Peyer's patch (tissue), 4 donors: ENCODE measurements around the gene OR4D6.

ENCODE experiments used
- CTCF ChIP-seq, 6 experiments: fragments of 450-650 bp in 4 of 6; fragments of 200-600 bp in 2 of 6; sonication (generic) in 1 of 6; IDR thresholded peaks; one replicate each; pipeline ENCODE4 v1.5.1; 2017 to 2019; ENCODE audit warnings: antibody characterized with exemption in 6 of 6, mild to moderate bottlenecking in 3 of 6, moderate library complexity in 1 of 6
- POLR2A ChIP-seq, 2 donors: fragments of 450-650 bp; IDR thresholded peaks; one replicate each; pipeline ENCODE4 v1.5.1; 2017; ENCODE audit warnings: antibody characterized with exemption in 2 of 2, mild to moderate bottlenecking in 2 of 2, moderate library complexity in 2 of 2

DNA sequence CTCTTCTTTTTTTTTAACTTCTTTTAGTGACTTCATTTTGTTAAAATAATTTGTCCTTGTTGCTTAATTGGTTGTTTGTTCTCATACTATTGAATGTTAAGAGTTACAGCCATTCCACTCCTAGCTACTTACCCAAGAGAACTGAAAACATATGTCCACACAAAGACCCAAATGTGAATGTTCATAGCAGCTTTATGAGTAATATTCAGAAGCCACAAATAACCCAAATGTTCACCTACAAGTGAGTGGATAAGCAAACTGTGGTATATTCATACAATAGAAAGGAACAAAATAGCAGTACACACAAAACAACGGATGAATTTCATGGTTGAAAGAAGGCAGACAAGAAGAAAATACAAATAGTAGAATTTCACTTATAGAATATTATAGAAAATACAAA is 45.2 kb downstream of the OR4D6 start:
- TF ChIP-seq CTCF (IDR thresholded peaks at IDR 0.05) (no peak), POLR2A (IDR thresholded peaks at IDR 0.05) (no peak)
